GM18526 (cell line): ENCODE measurements around the gene DIPK1A.

ENCODE experiments used
- POLR2A ChIP-seq: IDR thresholded peaks from 3 replicates; pipeline ENCODE4 v1.6.1; 2011; ENCODE audit not compliant: insufficient read length; ENCODE audit errors: extremely low read depth

Gene DIPK1A

GRCh38 chr1:92964316-92964715 lies 3.1 kb upstream of the DIPK1A start:
- TF ChIP-seq POLR2A, result no peak

- TF ChIP-seq POLR2A, result peak; percentile 12
Measured at GRCh38 chr1:92961896-92962752, 862 bp upstream of the DIPK1A start.

DNA sequence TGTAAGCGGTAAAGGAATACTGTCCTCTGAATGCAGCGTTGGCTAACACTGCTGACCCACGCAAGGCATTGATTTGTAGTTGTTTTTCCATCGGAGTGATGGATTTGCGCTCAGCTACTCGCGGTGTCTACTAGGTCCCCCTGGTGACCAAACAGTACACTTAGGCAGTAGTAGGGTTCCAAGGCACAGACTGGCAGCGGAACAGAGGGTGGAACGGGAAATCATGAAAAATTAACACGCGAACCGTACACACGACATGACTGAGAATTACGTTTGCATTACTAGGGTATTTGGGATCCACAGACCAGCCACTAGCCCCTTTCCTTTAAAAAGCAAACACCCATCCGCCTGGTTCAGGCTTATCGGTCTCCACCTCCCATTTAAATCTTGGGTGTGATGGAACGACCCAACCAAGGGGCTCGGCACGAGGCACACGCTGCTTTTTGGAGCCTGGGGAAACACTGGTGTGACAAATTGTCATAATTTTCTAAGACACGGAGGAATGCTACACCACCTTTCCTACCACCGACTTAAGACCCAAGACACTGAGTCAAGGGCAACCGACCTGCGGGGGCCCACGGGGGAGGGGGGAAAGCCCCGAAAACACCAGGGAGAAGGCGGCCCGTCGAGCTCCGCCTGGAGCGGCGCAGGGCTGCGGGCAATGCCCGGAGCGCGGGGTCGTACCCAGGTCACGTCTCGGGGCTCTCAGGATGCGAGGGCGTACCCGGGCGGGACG lies 699 bp downstream of the DIPK1A start:
- no peak for TF ChIP-seq POLR2A

- TF ChIP-seq POLR2A, result no peak
Measured at GRCh38 chr1:92958203-92958970, 2.9 kb downstream of the DIPK1A start.

- TF ChIP-seq POLR2A, result no peak
Measured at GRCh38 chr1:92957030-92957734, 4.1 kb downstream of the DIPK1A start.

- no peak for TF ChIP-seq POLR2A
Measured at GRCh38 chr1:92956254-92957029, 4.8 kb downstream of the DIPK1A start.

- no peak for TF ChIP-seq POLR2A
Measured at GRCh38 chr1:92953491-92953890, 7.8 kb downstream of the DIPK1A start.

DNA sequence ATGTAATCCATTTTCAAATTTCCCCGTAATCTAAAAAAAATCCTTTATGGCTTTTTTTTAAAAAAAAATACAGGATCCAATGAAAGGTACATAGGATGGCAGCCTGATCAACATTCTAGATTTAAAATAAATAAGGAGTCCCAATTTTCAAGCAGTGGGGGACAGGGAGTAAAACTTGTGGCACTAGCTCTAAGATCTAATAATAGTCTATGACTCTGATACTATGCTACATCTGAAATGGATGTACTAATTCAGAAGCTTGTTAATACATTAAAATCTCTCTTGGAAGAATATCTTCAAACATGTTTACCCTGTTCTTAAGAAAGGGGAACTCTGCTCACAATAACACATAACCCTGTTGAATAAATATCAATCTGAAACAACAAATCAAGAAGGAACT lies 8.5 kb downstream of the DIPK1A start:
- no peak for TF ChIP-seq POLR2A

DNA sequence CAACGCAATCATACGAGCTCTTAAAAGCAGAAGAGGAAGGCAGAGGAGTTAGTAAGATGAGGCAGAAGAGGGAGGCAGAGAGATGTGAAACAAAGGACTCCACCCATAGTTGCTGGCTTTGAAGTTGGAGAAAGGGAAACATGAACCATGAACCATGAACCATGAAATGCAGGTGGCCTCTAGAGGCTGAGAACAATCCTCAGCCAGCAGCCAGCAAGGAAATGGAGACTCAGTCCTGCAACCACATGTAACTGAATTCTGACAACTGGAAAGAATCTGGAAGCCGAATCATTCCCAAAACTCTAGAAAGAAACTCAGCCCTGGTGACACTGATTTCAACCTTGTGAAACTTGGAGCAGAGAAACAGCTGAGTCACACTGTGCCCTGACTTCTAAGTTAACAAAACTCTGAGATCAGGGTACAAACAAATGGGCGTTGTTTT lies 10.1 kb downstream of the DIPK1A start:
- no peak for TF ChIP-seq POLR2A

- no peak for TF ChIP-seq POLR2A
Measured at GRCh38 chr1:92949937-92950817, 11.1 kb downstream of the DIPK1A start.

- TF ChIP-seq POLR2A, result no peak
Measured at GRCh38 chr1:92948071-92948470, 13.2 kb downstream of the DIPK1A start.

DNA sequence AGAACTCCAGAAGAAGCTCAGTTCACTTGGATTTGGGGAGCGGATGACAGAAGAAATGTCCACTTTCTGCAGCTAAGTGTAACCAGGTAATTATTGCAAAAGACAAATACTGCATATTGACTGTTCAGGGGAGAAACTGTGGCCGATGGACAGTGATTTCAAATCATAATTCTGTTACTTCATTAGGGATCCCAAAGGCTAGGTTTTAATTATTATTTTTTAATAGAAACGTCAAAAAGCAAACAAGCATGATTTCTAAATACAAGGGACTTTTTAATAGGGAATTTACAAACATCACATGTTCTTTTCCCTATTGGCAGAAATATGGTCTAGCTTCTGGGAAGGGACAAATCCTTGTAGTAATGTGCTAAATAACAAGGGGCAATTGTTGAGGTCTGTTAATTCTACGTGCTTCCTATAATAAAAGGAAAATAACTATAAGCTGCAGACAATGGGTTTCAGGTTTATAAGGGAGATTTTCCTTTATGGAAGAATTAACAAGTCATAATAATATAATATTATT lies 15.5 kb downstream of the DIPK1A start:
- no peak for TF ChIP-seq POLR2A
